Breast epithelium (tissue), 4 donors: ENCODE results near the gene ARID3C. TPM values are rescaled to one million over a fixed set of nuclear protein-coding genes. Genes with fewer than 3 reads are reported as not detected.

Source experiments
- DNase-seq, 2 donors: peaks; one replicate each; pipeline ENCODE4 v3.0.0-alpha.2; 2019; ENCODE audit warnings: low spot score in 2 of 2
- H3K27ac ChIP-seq, 2 donors: fragments of 200-600 bp; sonication (generic) in 1 of 2; one replicate each; pipeline ENCODE4 v1.5.1; 2016 to 2019; ENCODE audit warnings: mild to moderate bottlenecking in 1 of 2
- H3K27me3 ChIP-seq, 2 donors: fragments of 200-600 bp; sonication (generic) in 1 of 2; one replicate each; pipeline versions ENCODE4 v1.5.1 to v1.6.0; 2017 to 2019; ENCODE audit warnings: control low read depth in 1 of 2, mild to moderate bottlenecking in 1 of 2
- H3K36me3 ChIP-seq: fragments of 200-600 bp; one replicate; pipeline ENCODE4 v1.5.1; 2019
- H3K4me1 ChIP-seq, 2 donors: fragments of 200-600 bp; sonication (generic); one replicate each; pipeline ENCODE4 v1.5.1; 2016 to 2019; ENCODE audit warnings: control low read depth in 1 of 2
- H3K4me3 ChIP-seq, 3 donors: fragments of 200-600 bp; sonication (generic); 1 replicate in 2 of 3; 2 replicates in 1 of 3; pipeline ENCODE4 v1.5.1; 2016 to 2019; ENCODE audit warnings: mild to moderate bottlenecking in 3 of 3, moderate library complexity in 2 of 3
- H3K9me3 ChIP-seq, 2 donors: fragments of 200-600 bp; sonication (generic) in 1 of 2; one replicate each; pipeline ENCODE4 v1.5.1; 2016 to 2019; ENCODE audit warnings: control low read depth in 1 of 2
- POLR2A ChIP-seq: fragments of 450-650 bp; IDR thresholded peaks from one replicate; pipeline ENCODE4 v1.6.1; 2016; ENCODE audit warnings: antibody characterized with exemption, mild to moderate bottlenecking, moderate library complexity
- POLR2AphosphoS5 ChIP-seq, 3 donors: sonication (generic); formaldehyde crosslinking; IDR thresholded peaks; one replicate each; pipeline ENCODE4 v1.6.1; 2017; ENCODE audit warnings: antibody characterized with exemption in 3 of 3
- intact Hi-C: fragments of 100-400 bp; cut with DNase I; formaldehyde crosslinking; loops from one replicate; pipeline ENCODE4 v1.15.1; 2023; ENCODE audit warnings: low total_unique reads
- total RNA-seq, 3 donors: library from RNA; depleted of rRNA; stranded (reverse); fragments of >200 nt; gene quantifications; one replicate each; pipeline ENCODE4 v1.1.0, GENCODE V29; 2016
- TF ChIP-seq, protein P1 (sequence below), 3 donors: fragments of 450-650 bp; IDR thresholded peaks; one replicate each; pipeline ENCODE4 v1.5.1; 2016 to 2017; ENCODE audit warnings: antibody characterized with exemption in 3 of 3, mild to moderate bottlenecking in 3 of 3, moderate library complexity in 3 of 3

ARID3C gene
- total RNA-seq, 3 donors from 2014 or later = 0.29 TPM; not detected in 2

DNA sequence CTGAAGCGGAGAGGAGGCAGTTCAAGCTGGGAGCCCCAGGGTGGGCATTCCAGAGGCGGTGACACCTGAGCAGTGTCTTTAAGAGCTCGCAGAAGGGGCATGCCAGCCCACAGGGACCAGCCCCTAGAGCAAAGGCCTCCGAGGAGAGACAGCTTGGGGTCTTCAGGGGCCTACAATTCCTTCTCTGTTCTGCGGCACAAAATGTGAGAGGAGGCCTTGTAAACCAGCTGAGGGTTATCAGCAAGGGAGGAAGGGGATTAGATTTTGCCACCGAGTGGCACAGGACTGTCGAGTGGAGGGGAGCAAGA lies 9.2 kb upstream of the ARID3C start:
- peak overlapping the region; percentile 90 to 91 for H3K27ac ChIP-seq
- no peaks in the 10 kb centered on the region for H3K9me3 ChIP-seq
- no peaks in the 10 kb centered on the region for H3K27me3 ChIP-seq
- H3K36me3 ChIP-seq = no peaks in the 10 kb centered on the region
- DNase-seq = no peak
- peak overlapping the region; percentile 66 to 97 (median 82) for H3K4me3 ChIP-seq
- peaks cover 0 to 4% of the 10 kb centered on the region in 2 donors for H3K4me1 ChIP-seq
- TF ChIP-seq POLR2A (no peak), POLR2AphosphoS5 (IDR thresholded peaks at IDR 0.05) (no peak)
- TF ChIP-seq, protein P1, sequence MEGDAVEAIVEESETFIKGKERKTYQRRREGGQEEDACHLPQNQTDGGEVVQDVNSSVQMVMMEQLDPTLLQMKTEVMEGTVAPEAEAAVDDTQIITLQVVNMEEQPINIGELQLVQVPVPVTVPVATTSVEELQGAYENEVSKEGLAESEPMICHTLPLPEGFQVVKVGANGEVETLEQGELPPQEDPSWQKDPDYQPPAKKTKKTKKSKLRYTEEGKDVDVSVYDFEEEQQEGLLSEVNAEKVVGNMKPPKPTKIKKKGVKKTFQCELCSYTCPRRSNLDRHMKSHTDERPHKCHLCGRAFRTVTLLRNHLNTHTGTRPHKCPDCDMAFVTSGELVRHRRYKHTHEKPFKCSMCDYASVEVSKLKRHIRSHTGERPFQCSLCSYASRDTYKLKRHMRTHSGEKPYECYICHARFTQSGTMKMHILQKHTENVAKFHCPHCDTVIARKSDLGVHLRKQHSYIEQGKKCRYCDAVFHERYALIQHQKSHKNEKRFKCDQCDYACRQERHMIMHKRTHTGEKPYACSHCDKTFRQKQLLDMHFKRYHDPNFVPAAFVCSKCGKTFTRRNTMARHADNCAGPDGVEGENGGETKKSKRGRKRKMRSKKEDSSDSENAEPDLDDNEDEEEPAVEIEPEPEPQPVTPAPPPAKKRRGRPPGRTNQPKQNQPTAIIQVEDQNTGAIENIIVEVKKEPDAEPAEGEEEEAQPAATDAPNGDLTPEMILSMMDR (IDR thresholded peaks at IDR 0.05) = no peak
- intact Hi-C loops = no loop called here

DNA sequence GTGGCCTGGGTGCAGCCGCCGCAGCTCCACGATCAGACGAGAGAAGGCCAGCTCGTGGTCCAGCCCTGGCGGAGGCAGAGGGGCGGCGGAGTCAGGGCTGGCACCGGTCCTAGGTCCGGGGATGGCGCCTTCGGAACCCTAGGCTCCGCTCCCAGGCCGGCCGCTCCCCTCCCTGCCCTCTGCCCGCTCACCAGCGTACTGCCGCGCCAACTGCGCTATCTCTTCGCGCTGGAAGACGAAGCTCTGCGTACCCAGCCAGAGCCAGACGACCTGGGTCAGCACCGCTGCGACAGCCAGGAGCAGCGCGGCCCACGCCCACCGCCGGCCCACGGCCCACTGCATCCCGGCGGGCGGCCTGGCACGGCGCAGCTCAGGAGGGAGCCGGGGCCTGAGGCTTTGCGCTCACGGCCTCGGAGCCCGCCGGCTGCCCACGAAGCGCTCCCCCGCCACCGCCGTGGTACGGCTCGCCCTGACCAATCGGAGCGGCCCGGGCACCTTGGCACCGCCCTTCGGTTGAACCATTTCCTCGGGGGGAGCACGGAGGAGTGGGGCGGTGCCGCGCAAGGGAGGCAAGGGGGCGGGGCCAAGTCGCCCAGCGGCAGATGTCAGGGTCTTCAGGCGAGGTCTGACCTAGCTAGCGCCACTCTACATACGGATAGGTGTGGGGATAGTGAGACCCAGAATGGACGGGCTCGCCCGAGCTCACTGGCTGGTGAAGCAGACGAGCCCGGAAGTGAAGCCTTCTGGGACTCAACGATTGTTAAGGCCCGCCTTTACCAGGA lies 8.7 kb upstream of the ARID3C start, which contains the start of gene SIGMAR1:
Gene SIGMAR1, minus strand, starts transcription at position 432 of the 782 bp plus-strand sequence. Its CDS starts 90 bp downstream, at position 342.
- peak within 1 kb of the TSS; percentile 90 to 91 for H3K27ac ChIP-seq

DNA sequence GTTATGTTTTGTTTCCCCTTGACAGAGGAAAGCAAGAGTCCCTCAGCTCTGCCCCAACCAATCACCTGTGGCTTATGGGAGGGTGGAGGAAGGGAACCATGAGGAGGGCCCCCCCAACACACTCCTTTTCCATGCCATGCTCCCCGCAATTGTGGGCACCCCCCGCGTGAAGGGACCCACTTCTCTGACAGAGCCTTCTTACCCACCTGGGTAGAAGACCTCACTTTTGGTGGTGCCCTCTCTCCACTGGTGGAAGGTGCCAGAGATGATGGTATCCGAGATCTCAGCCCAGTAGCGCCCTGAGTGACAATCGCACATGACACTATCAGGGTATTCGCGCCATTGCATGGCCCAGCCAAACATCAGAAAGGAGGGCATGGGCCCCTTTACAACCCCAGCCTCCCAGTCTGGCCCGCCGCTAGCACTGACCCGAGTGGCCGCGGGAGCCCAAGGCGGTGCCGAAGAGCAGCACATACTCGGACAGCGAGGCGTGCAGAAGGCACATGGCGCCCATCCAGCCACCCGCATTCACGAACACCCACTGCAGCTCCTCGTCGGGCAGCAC lies 8.0 kb upstream of the ARID3C start:
- no peak for DNase-seq
- no peaks in the 10 kb centered on the region for H3K36me3 ChIP-seq
- no peaks in the 10 kb centered on the region for H3K27me3 ChIP-seq
- H3K27ac ChIP-seq = peak overlapping the region; percentile 90 to 91
- no peaks in the 10 kb centered on the region for H3K9me3 ChIP-seq
- H3K4me3 ChIP-seq = peak overlapping the region; percentile 66 to 97 (median 82)
- H3K4me1 ChIP-seq = peaks cover 0 to 4% of the 10 kb centered on the region in 2 donors
- TF ChIP-seq POLR2AphosphoS5 (IDR thresholded peaks at IDR 0.05) (no peak), POLR2A (no peak)
- TF ChIP-seq, protein P1 (IDR thresholded peaks at IDR 0.05) = no peak
- intact Hi-C loops = no loop called here

More for the DNA sequence above, 8.7 kb upstream of the ARID3C start, which contains the start of gene SIGMAR1:
- H3K4me1 ChIP-seq = peaks cover 0 to 4% of the 10 kb centered on the region in 2 donors
- peak; percentile 72 to 92 (median 73) for TF ChIP-seq POLR2AphosphoS5 (IDR thresholded peaks at IDR 0.05)
- peak; percentile 12 for TF ChIP-seq POLR2A
- TF ChIP-seq, protein P1 (IDR thresholded peaks at IDR 0.05) = peak in 2 of 3 donors; percentile 5 to 10
- DNase-seq = peak; percentile 84 to 91
- H3K4me3 ChIP-seq = peak within 1 kb of the TSS; percentile 66 to 97 (median 82)
- H3K9me3 ChIP-seq = no peaks in the 10 kb centered on the region
- no peaks in the 10 kb centered on the region for H3K36me3 ChIP-seq
- intact Hi-C loops = no loop called here
- no peaks in the 10 kb centered on the region for H3K27me3 ChIP-seq

DNA sequence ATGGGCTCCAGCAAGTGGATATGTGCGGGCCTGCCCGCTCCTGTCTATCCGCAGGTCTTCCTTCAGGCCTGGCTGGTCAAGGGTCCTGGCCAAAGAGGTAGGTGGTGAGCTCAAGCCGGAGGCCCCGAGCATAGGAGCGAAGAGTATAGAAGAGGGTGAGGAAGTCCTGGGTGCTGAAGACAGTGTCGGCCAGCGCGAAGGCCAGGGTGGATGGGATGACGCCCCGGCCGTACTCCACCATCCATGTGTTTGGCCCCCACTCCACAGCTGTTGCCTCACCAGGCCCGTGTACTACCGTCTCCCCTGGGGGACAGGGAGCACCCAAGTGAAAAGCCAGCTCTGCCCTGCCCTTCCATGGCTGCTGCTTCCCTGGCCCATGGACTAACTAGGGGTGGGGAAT lies 6.7 kb upstream of the ARID3C start:
- no peak for DNase-seq
- no peaks in the 10 kb centered on the region for H3K27me3 ChIP-seq
- H3K4me1 ChIP-seq = peaks cover 0 to 4% of the 10 kb centered on the region in 2 donors
- no peaks in the 10 kb centered on the region for H3K9me3 ChIP-seq
- no peak overlapping the region for H3K4me3 ChIP-seq
- intact Hi-C loops = no loop called here
- no peak overlapping the region for H3K27ac ChIP-seq
- no peaks in the 10 kb centered on the region for H3K36me3 ChIP-seq
- TF ChIP-seq POLR2A = no peak
- no peak for TF ChIP-seq POLR2AphosphoS5 (IDR thresholded peaks at IDR 0.05)
- TF ChIP-seq, protein P1 (IDR thresholded peaks at IDR 0.05) = no peak
